Type B pancreatic cell (in vitro differentiated cells): ENCODE measurements around the gene PARP3. TPM values are rescaled to one million over a fixed set of nuclear protein-coding genes. Genes with fewer than 3 reads are reported as not detected.

Experiments
- DNase-seq: peaks from one replicate; pipeline ENCODE4 v3.0.0; 2021; ENCODE audit warnings: mixed read lengths; ENCODE audit not compliant: unreplicated experiment; ENCODE audit errors: extremely low spot score
- H3K27ac Mint-ChIP-seq: 2 replicates; pipeline ENCODE4 v1.8.0; 2021; ENCODE audit warnings: mild to moderate bottlenecking, mixed read lengths
- H3K27me3 Mint-ChIP-seq: 2 replicates; pipeline ENCODE4 v1.8.0; 2021; ENCODE audit warnings: mixed read lengths
- H3K36me3 Mint-ChIP-seq: 2 replicates; pipeline ENCODE4 v1.8.0; 2021; ENCODE audit warnings: mixed read lengths
- H3K4me1 Mint-ChIP-seq: one replicate; pipeline ENCODE4 v1.8.0; 2021; ENCODE audit warnings: mixed read lengths; ENCODE audit not compliant: unreplicated experiment
- H3K4me3 Mint-ChIP-seq: 2 replicates; pipeline ENCODE4 v1.8.0; 2021; ENCODE audit warnings: mild to moderate bottlenecking, mixed read lengths
- H3K9me3 Mint-ChIP-seq: 2 replicates; pipeline ENCODE4 v1.8.0; 2021; ENCODE audit warnings: mixed read lengths
- CTCF ChIP-seq: fragments of 200-600 bp; sonication (generic); conservative IDR thresholded peaks from 2 replicates; pipeline ENCODE4 v1.5.0; 2021; ENCODE audit warnings: antibody characterized with exemption, mild to moderate bottlenecking
- total RNA-seq: library from RNA; stranded (reverse); gene quantifications from 2 replicates; pipeline ENCODE4 v1.2.1, GENCODE V29; 2021; ENCODE audit warnings: low replicate concordance

The PARP3 gene
- total RNA-seq, 1 donor from 2014 or later: 6.6 TPM

DNA sequence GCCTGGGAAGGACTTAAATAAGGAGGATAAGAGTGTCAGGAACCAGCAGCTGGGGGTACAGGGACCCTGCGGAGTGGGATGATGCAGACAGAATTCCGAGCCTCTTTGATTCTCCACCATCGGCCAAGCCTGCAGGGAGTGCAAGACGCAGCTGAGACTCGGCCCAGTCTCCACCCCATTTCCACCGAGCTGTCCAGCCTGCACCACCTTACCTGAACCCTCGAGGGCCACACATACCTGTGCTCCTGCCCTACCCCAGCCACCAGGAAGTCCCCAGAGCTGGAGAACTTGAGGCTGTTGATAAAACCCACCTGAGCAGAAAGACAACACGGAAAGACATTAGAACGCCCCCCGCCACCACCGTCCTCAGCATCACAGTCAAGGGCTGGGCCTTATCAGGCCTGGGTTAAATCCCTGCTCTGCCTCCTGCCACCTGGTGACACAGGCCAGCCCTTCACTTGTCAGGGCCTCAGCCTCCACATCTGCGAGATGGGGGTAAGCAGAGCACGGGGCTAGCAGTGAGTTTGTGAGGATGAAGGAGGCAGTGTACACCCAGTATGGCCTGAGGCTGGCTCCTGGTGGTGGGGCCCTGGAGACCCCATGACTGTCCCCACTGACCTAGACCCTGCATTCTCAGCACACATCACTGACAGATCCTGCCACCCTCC, 8.6 kb upstream of the PARP3 start:
- TF ChIP-seq CTCF: no peak

GRCh38 chr3:51934139-51934850, 7.9 kb upstream of the PARP3 start:
- TF ChIP-seq CTCF: no peak
- H3K4me1 Mint-ChIP-seq: peaks cover 3% of the 10 kb centered on the region
- H3K4me3 Mint-ChIP-seq: no peak overlapping the region
- DNase-seq: peak; percentile 58
- no peaks in the 10 kb centered on the region for H3K27me3 Mint-ChIP-seq
- H3K27ac Mint-ChIP-seq: no peak overlapping the region
- H3K9me3 Mint-ChIP-seq: no peaks in the 10 kb centered on the region
- peaks cover 4% of the 10 kb centered on the region for H3K36me3 Mint-ChIP-seq

More for the DNA sequence above, 8.6 kb upstream of the PARP3 start:
- no peaks in the 10 kb centered on the region for H3K4me1 Mint-ChIP-seq
- H3K36me3 Mint-ChIP-seq: peaks cover 4% of the 10 kb centered on the region
- H3K27ac Mint-ChIP-seq: no peak overlapping the region
- DNase-seq: peak; percentile 45
- no peak overlapping the region for H3K4me3 Mint-ChIP-seq
- H3K27me3 Mint-ChIP-seq: no peaks in the 10 kb centered on the region
- H3K9me3 Mint-ChIP-seq: no peaks in the 10 kb centered on the region

GRCh38 chr3:51934991-51935885, 6.9 kb upstream of the PARP3 start:
- no peaks in the 10 kb centered on the region for H3K9me3 Mint-ChIP-seq
- no peak for TF ChIP-seq CTCF
- H3K4me1 Mint-ChIP-seq: peaks cover 6% of the 10 kb centered on the region
- H3K4me3 Mint-ChIP-seq: no peak overlapping the region
- H3K36me3 Mint-ChIP-seq: no peaks in the 10 kb centered on the region
- no peak overlapping the region for H3K27ac Mint-ChIP-seq
- H3K27me3 Mint-ChIP-seq: no peaks in the 10 kb centered on the region
- DNase-seq: peak; percentile 59

DNA sequence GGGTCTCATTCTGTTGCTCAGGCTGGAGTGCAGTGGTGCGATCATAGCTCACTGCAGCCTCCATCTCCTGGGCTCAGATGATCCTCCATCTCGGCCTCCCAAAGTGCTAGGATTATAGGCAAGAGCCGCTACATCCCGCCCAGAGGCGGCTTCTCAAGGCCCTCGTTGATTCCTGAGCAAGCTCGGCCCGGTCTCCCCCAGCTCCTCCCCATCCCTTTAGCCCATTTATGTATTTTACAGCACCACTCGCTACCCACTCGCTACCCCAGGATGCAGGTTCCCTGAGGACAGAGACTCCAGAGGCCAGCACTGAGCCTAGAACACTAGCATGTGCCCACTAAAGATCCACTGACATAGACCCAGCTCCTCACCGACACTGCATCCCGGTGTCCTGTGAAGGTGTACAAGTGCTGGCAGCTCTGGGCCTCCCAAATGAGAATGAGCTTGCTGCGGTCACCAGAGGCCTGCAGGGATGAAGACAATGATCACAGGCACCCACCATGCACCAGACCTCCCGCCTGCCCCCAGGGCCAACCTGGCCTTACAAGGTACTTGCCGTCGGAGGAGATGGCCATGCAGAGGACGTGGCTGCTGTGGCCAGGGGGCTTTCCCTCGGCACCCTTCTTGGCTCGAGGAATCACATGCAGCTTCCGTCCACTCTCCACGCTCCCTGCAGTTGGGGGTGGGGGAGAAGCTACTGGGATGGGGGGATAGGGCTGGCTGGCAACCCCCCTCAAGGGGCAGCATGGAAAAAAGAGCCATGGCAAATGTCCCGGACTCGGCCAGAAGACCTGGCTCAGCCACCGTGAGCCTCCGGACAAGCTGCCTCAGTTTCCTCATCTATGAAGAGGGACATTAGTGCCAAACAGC, 6.0 kb upstream of the PARP3 start:
- no peaks in the 10 kb centered on the region for H3K27me3 Mint-ChIP-seq
- no peaks in the 10 kb centered on the region for H3K9me3 Mint-ChIP-seq
- no peaks in the 10 kb centered on the region for H3K36me3 Mint-ChIP-seq
- peaks cover 15% of the 10 kb centered on the region for H3K4me1 Mint-ChIP-seq
- H3K27ac Mint-ChIP-seq: no peak overlapping the region
- no peak overlapping the region for H3K4me3 Mint-ChIP-seq
- peak; percentile 62 for DNase-seq
- TF ChIP-seq CTCF: no peak

GRCh38 chr3:51937014-51937413, 5.1 kb upstream of the PARP3 start:
- Mint-ChIP-seq H3K4me1 (peaks cover 17% of the 10 kb centered on the region), H3K4me3 (no peak overlapping the region), H3K9me3 (no peaks in the 10 kb centered on the region), H3K36me3 (no peaks in the 10 kb centered on the region), H3K27me3 (no peaks in the 10 kb centered on the region), H3K27ac (no peak overlapping the region)
- no peak for TF ChIP-seq CTCF
- peak; percentile 64 for DNase-seq
